Measurements from ENCODE around the gene HNRNPF.
"Not testable (repeated sequence)": the region's sequence is repeated elsewhere in the genome, so short reads cannot be mapped to it uniquely, and the experiment has no call there.

Gene HNRNPF, protein sequence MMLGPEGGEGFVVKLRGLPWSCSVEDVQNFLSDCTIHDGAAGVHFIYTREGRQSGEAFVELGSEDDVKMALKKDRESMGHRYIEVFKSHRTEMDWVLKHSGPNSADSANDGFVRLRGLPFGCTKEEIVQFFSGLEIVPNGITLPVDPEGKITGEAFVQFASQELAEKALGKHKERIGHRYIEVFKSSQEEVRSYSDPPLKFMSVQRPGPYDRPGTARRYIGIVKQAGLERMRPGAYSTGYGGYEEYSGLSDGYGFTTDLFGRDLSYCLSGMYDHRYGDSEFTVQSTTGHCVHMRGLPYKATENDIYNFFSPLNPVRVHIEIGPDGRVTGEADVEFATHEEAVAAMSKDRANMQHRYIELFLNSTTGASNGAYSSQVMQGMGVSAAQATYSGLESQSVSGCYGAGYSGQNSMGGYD

GRCh38 chr10:43408710-43409384 lies at the start of gene HNRNPF:
TSS of gene HNRNPF (minus strand) at chr10:43409186. CDS start at chr10:43387884, 21,302 bp downstream.
- peak; percentile 93 for DNase-seq

GRCh38 chr10:43458227-43458626 lies 49.2 kb upstream of the HNRNPF start:
- DNase-seq = no peak

DNA sequence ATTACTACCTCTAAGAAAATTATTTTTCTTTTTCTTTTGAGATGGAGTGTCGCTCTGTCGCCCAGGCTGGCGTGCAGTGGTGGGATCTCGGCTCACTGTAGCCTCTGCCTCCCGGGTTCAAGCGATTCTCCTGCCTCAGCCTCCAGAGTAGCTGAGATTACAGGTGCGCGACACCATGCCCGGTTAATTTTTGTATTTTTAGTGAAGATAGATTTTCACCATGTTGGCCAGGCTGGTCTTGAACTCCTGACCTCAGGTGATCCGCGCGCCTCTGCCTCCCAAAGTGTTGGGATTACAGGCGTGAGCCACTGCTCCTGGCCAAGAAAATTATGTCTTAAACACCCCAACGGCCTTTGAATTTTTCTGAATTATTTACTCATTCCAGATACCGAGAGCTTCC lies 47.6 kb upstream of the HNRNPF start:
- not testable (repeated sequence) for DNase-seq

DNA sequence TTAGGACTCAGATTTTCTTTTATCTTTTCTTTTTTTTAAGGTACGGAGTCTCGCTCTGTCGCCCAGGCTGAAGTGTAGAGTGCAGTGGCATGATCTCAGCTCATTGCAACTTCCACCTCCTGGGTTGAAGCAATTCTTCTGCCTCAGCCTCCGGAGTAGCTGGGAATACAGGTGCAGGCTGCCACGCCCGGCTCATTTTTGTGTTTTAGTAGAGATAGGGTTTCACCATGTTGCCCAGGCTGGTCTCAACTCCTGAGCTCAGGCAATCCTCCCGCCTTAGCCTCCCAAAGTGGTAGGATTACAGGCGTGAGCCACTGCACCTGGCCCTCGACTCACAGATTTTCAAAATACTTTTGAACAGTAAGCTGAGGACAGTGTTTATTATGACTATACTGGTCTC lies 45.0 kb upstream of the HNRNPF start:
- DNase-seq = not testable (repeated sequence)

- no peak for DNase-seq
Observed at GRCh38 chr10:43453266-43453831, 44.4 kb upstream of the HNRNPF start.

GRCh38 chr10:43452356-43452914 lies 43.4 kb upstream of the HNRNPF start:
- DNase-seq = no peak

GRCh38 chr10:43448742-43449141 lies 39.8 kb upstream of the HNRNPF start:
- DNase-seq = no peak

DNA sequence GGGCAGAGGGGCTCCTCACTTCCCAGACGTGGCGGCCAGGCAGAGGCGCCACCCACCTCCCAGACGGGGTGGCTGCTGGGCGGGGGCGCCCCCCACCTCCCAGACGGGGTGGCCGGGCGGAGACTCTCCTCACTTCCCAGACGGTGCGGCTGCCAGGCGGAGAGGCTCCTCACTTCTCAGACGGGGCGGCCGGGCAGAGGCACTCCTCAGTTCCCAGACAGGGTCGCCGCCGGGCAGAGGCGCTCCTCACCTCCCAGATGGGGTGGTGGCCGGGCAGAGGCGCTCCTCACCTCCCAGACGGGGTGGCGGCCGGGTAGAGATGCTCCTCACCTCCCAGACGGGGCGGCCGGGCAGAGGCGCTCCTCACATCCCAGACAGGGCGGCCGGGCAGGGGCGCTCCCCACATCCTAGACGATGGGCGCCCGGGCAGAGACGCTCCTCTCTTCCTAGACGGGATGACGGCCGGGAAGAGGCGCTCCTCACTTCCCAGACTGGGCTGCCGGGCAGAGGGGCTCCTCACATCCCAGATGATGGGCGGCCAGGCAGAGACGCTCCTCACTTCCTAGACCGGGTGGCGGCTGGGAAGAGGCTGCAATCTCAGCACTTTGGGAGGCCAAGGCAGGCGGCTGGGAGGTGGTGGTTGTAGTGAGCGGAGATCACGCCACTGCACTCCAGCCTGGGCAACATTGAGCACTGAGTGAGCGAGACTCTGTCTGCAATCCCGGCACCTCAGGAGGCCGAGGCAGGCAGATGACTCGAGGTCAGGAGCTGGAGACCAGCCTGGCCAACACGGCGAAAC lies 37.4 kb upstream of the HNRNPF start:
- DNase-seq = not testable (repeated sequence)

- no peak for DNase-seq
Observed at GRCh38 chr10:43444897-43445466, 36.0 kb upstream of the HNRNPF start.

DNA sequence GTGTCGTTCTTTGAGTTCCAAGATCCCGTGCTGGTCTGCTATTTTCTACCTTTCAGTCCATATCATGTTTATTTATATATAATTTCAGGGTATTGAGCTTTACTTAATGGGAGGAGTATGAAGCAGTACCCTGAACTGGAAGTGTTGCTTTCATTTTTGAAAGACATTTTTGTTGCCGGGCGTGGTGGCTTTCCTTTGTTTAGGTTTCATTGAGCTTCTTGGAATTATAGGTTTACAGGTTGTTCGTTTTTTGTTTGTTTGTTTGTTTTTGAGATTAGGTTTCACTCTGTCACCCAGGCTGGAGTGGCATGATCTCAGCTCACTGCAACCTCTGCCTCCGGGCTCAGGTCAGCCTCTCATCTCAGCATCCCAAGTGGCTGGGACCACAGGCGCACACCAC lies 35.3 kb upstream of the HNRNPF start:
- DNase-seq = no peak

DNA sequence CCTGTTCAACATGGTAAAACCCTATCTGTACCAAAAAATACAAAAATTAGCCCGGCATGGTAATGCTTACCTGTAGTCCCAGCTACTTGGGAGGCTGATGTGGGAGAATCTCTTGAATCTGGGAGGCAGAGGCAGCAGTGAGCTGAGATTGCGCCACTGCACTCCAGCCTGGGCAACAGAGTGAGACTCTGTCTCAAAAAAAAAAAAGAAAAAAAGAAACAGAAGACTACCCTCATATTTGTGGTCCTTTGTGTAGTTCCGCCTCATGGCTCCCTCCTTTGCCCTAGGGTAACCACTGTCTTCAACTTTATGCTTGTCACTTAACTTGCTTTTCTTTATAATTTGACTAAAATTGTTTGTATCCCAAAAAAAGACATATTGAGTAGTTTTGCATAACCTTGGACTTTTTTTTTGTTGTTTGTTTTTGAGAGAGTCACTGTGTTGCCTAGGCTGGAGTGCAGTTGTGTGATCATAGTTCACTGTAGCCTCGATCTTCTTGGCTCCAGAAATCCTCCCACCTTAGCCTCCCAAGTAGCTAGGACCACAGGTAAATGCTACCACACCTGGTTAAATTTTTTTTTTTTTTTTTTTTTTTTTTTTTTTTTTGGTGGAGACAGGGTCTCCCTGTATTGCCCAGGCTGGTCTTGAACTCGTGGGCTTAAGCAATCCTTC lies 31.6 kb upstream of the HNRNPF start:
- DNase-seq = no peak

DNA sequence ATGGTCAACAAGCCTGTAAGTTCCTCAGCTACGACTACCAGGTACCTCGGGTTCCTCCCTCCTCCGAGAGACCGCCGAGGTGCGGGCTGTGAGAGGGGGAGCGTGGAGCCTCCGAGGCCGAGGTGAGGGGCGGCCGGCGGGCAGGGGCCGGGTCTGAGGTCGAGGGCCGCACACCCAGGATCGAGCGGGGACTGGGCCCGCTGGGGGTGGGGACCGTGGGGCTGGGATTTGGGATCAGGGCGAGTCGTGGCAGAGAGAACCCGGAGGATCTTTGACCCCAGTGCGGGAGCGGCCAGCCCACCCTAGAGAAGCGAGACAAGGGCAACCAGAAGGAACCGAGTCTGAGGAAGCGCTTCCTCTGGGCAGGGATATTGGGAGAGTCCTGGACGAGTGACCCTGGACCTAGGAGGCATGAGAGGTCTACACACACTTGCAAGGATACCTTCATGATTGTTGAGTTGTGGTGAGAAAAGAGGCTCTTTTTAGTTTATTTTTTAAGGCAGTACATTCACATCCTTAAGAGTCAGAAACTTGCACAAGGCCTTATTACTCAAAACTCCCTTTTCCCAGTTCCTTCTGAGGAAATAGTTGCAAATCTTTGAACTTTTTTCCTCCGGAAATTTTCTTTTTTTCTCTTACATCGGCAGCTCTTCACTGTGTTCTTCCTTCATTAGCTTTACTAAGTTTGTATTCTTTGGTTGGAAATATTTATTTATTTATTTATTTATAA lies 28.3 kb upstream of the HNRNPF start:
- DNase-seq = no peak

DNA sequence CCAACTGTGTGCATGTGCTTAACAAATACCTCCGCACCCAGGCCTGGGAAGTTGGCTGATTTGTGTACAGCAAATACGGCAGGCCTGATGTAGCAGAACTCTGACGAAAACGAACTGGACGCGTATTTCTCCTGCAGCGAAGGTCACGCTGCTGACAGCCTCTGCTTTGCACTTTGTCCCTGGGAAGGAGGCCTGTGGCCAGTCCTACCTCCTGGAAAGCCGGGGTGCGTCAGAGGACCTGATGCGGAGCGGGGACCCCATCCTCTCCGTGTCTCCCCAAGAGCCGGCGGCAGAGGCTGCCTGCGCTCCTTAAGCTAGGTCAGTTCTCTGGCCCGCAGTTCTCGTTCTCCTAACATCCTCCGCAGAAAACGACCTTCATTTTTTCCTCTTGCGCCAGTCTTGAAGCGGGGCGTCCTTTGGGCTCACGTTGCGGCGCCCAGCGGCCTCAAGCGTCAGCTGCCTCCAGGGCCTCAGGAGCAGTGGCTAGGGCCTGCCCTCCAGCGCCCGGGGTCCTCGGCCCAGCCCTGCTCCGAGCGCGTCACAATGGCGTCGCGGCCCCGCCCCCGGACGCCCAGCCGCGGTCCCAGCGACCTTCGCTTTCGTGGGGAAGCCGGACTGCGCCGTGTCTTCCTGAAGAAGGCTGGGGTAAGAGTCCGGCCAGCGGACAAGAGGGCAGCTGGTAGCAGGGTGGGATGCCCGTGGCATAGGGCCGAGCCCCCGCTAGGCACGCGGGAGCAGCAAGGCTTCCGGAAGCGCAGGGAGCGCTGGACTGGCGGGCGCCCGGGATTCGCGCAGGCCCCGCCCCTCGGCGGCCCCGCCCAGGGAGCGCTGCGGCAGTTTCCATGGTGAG lies 27.5 kb upstream of the HNRNPF start, which contains the start of gene ZNF487:
TSS of gene ZNF487 (plus strand) at position 821 of the 850 bp plus-strand sequence. CDS start 38,703 bp downstream, outside the sequence.
- DNase-seq = peak; percentile 64

DNA sequence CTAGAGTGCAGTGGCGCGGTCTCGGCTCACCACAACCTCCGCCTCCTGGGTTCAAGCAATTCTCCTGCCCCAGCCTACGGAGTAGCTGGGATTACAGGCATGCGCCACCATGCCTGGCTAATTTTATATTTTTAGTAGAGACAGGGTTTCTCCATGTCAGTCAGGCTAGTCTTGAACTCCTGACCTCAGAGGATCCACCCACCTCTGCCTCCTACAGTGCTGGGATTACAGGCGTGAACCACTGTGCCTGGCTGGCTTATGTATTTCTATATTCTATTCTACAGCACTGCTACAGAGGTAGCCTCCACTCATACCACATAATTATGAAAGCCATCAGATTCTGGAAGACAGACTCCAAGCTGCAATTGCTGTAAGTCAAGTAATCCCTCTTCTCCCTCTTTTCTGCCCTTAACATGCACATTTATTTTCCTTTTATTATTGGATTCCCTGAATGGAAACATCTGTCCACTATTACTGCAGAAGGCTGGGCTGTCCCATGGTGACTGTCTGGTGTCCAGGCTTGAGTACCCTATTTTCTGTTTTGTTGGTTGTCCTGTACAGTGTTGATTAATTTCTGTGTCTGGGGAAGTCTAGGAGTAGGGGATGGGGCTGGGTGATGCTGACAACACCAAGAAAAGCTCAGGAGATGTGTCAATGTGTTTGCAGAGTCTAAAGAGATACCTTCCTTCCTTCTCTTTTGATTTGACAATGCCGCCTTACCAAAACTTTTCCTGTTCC lies 22.1 kb upstream of the HNRNPF start:
- DNase-seq = no peak

- DNase-seq = no peak
Observed at GRCh38 chr10:43427166-43427825, 18.3 kb upstream of the HNRNPF start.

GRCh38 chr10:43426476-43426875 lies 17.5 kb upstream of the HNRNPF start:
- not testable (repeated sequence) for DNase-seq

- no peak for DNase-seq
Observed at GRCh38 chr10:43424416-43424815, 15.4 kb upstream of the HNRNPF start.

GRCh38 chr10:43421944-43422343 lies 13.0 kb upstream of the HNRNPF start:
- DNase-seq = not testable (repeated sequence)

GRCh38 chr10:43421519-43421918 lies 12.5 kb upstream of the HNRNPF start:
- DNase-seq = no peak
